ENCODE results near the gene AFF1.

Gene AFF1

GRCh38 chr4:87105101-87105845, 170.5 kb downstream of the AFF1 start:
- no peak for DNase-seq (ENCODE audit: low read depth in 2 of 2, low spot score in 1 of 2)

- no peak for DNase-seq (ENCODE audit: low read depth in 2 of 2, low spot score in 1 of 2)
Observed at GRCh38 chr4:87108142-87108546, 173.3 kb downstream of the AFF1 start.

- DNase-seq (ENCODE audit: low read depth in 2 of 2, low spot score in 1 of 2): no peak
Observed at GRCh38 chr4:87109121-87109520, 174.3 kb downstream of the AFF1 start.

GRCh38 chr4:87109945-87110344, 175.1 kb downstream of the AFF1 start:
- DNase-seq (ENCODE audit: low read depth in 2 of 2, low spot score in 1 of 2): no peak

- DNase-seq (ENCODE audit: low read depth in 2 of 2, low spot score in 1 of 2): no peak
Observed at GRCh38 chr4:87112063-87112462, 177.3 kb downstream of the AFF1 start.

GRCh38 chr4:87114245-87115062, 179.6 kb downstream of the AFF1 start:
- DNase-seq (ENCODE audit: low read depth in 2 of 2, low spot score in 1 of 2): no peak

GRCh38 chr4:87116231-87116630, 181.4 kb downstream of the AFF1 start:
- DNase-seq (ENCODE audit: low read depth in 2 of 2, low spot score in 1 of 2): no peak

- no peak for DNase-seq (ENCODE audit: low read depth in 2 of 2, low spot score in 1 of 2)
Observed at GRCh38 chr4:87117051-87117731, 182.4 kb downstream of the AFF1 start.

- no peak for DNase-seq (ENCODE audit: low read depth in 2 of 2, low spot score in 1 of 2)
Observed at GRCh38 chr4:87117732-87118075, 182.9 kb downstream of the AFF1 start.

GRCh38 chr4:87118421-87118820, 183.6 kb downstream of the AFF1 start:
- DNase-seq (ENCODE audit: low read depth in 2 of 2, low spot score in 1 of 2): no peak

GRCh38 chr4:87118826-87119225, 184.0 kb downstream of the AFF1 start:
- no peak for DNase-seq (ENCODE audit: low read depth in 2 of 2, low spot score in 1 of 2)

GRCh38 chr4:87120010-87120409, 185.2 kb downstream of the AFF1 start:
- DNase-seq (ENCODE audit: low read depth in 2 of 2, low spot score in 1 of 2): no peak

- DNase-seq (ENCODE audit: low read depth in 2 of 2, low spot score in 1 of 2): no peak
Observed at GRCh38 chr4:87120411-87121162, 185.8 kb downstream of the AFF1 start.

GRCh38 chr4:87121341-87122065, 186.7 kb downstream of the AFF1 start:
- no peak for DNase-seq (ENCODE audit: low read depth in 2 of 2, low spot score in 1 of 2)

GRCh38 chr4:87122252-87122651, 187.4 kb downstream of the AFF1 start:
- DNase-seq (ENCODE audit: low read depth in 2 of 2, low spot score in 1 of 2): no peak

GRCh38 chr4:87126056-87126455, 191.2 kb downstream of the AFF1 start:
- no peak for DNase-seq (ENCODE audit: low read depth in 2 of 2, low spot score in 1 of 2)

- DNase-seq (ENCODE audit: low read depth in 2 of 2, low spot score in 1 of 2): no peak
Observed at GRCh38 chr4:87128006-87128705, 193.3 kb downstream of the AFF1 start.

- no peak for DNase-seq (ENCODE audit: low read depth in 2 of 2, low spot score in 1 of 2)
Observed at GRCh38 chr4:87129681-87130080, 194.9 kb downstream of the AFF1 start.

GRCh38 chr4:87130985-87131703, 196.3 kb downstream of the AFF1 start:
- no peak for DNase-seq (ENCODE audit: low read depth in 2 of 2, low spot score in 1 of 2)
